ENCODE measurements around the gene PDRG1. TPM values are rescaled to one million over a fixed set of nuclear protein-coding genes. Genes with fewer than 3 reads are reported as not detected.

The PDRG1 gene
- total and polyA plus RNA-seq, 2 donors (not counting 3 experiments of a cell fraction or from before 2014, with no cell fraction given): 14.6 to 17.0 TPM

- dilution Hi-C loops (cut with MboI; ENCODE audit: extremely low pct_ligation_motif_present, low sequenced_read_pairs): no loop called here
- no peak for FAIRE-seq
Observed at GRCh38 chr20:31915491-31916280, 36.2 kb downstream of the PDRG1 start.

More at GRCh38 chr20:31915491-31916280, 36.2 kb downstream of the PDRG1 start:
- Histone ChIP-seq H3K4me2 (ENCODE audit: insufficient read depth, low read length) (no peak overlapping the region), H3K79me2 (ENCODE audit: control insufficient read depth, insufficient read depth, low read length) (no peaks in the 10 kb centered on the region), H3K9ac (replicated peaks; ENCODE audit: extremely low read depth, insufficient read depth, low read length) (no peak overlapping the region), H3K27ac (ENCODE audit: insufficient read depth, low read depth, low read length) (no peak overlapping the region), H3K9me1 (replicated peaks; ENCODE audit: control insufficient read depth, extremely low read depth, insufficient read depth, low read length) (no peaks in the 10 kb centered on the region), H3K36me3 (ENCODE audit: control insufficient read depth in 2 of 2, extremely low read depth in 1 of 2, insufficient read depth in 2 of 2, low read length in 2 of 2) (no peaks in the 10 kb centered on the region), H3K4me3 (replicated peaks in 1 of 3; ENCODE audit: insufficient read depth in 1 of 3, low read depth in 1 of 3, low read length in 3 of 3) (no peak overlapping the region), H3K9me3 (replicated peaks; ENCODE audit: control insufficient read depth, insufficient read depth, low read length) (no peaks in the 10 kb centered on the region), H2AFZ (ENCODE audit: low read depth, low read length) (no peak overlapping the region), H3K27me3 (ENCODE audit: control insufficient read depth in 2 of 2, insufficient read depth in 2 of 2, low read length in 2 of 2) (peaks cover 0 to 6% of the 10 kb centered on the region in 2 experiments), H3K4me1 (ENCODE audit: control insufficient read depth, extremely low read depth, insufficient read depth, low read length) (no peaks in the 10 kb centered on the region), H4K20me1 (replicated peaks; ENCODE audit: control insufficient read depth, extremely low read depth, insufficient read depth, low read length) (no peaks in the 10 kb centered on the region)
- DNase-seq (ENCODE audit: low read depth, low spot score): no peak
- ChIA-PET CTCF (interaction anchor here (0.5 kb wide), 1 partner anchor 9 kb away, joined by 5 read pairs; no protein-coding TSS in a partner anchor), POLR2A (no interaction called here)
- TF ChIP-seq POLR2AphosphoS5 (IDR thresholded peaks at IDR 0.05; ENCODE audit: insufficient read depth, low read depth, low read length) (no peak), MAX (IDR thresholded peaks at IDR 0.05; ENCODE audit: insufficient read depth, insufficient read length) (no peak), CTCF (IDR thresholded peaks at IDR 0.05; ENCODE audit: extremely low read depth in 1 of 2, insufficient read depth in 1 of 2, low read depth in 1 of 2, low read length in 2 of 2) (no peak), EZH2 (IDR thresholded peaks at IDR 0.05; ENCODE audit: borderline replicate concordance, low read depth, low read length, severe bottlenecking) (no peak), FOS (IDR thresholded peaks at IDR 0.05; ENCODE audit: borderline replicate concordance, insufficient read depth, low read length) (no peak), GATA2 (IDR thresholded peaks at IDR 0.05; ENCODE audit: insufficient read depth, insufficient read length, low read depth, low read length) (no peak), JUN (IDR thresholded peaks at IDR 0.05; ENCODE audit: borderline replicate concordance, insufficient read depth, insufficient read length, low read depth) (no peak), POLR2A (IDR thresholded peaks at IDR 0.05; ENCODE audit: low read depth, low read length) (no peak), MYC (IDR thresholded peaks at IDR 0.05; ENCODE audit: low read depth, low read length) (no peak)
- intact Hi-C loops (cut with micrococcal nuclease): no loop called here
- no TSS peak for BruUV-seq (replicated peaks)
